Osteoblast (primary cell): ENCODE measurements around the gene USP2. TPM values are rescaled to one million over a fixed set of nuclear protein-coding genes. Genes with fewer than 3 reads are reported as not detected.

Source experiments
- DNase-seq: peaks from one replicate; pipeline ENCODE4 v3.0.0; 2011; ENCODE audit warnings: low spot score, mixed read lengths; ENCODE audit not compliant: insufficient read length; ENCODE audit errors: missing footprints
- H2AFZ ChIP-seq: 2 replicates; pipeline ENCODE4 v1.6.0; 2011; ENCODE audit warnings: mild to moderate bottlenecking, low read length
- H3K27ac ChIP-seq: 2 replicates; pipeline ENCODE4 v1.5.1; 2011; ENCODE audit warnings: mild to moderate bottlenecking, low read depth, low read length, moderate library complexity
- H3K27me3 ChIP-seq: 2 replicates; pipeline ENCODE4 v1.6.0; 2012; ENCODE audit warnings: mild to moderate bottlenecking, control low read depth, inconsistent platforms, low read length, moderate library complexity; ENCODE audit not compliant: insufficient read depth
- H3K36me3 ChIP-seq: 2 replicates; pipeline ENCODE4 v1.5.1; 2011; ENCODE audit warnings: mild to moderate bottlenecking, low read length, control low read depth, moderate library complexity; ENCODE audit not compliant: insufficient read depth
- H3K4me1 ChIP-seq: 2 replicates; pipeline ENCODE4 v1.5.1; 2011; ENCODE audit warnings: mild to moderate bottlenecking, low read length, control low read depth, moderate library complexity; ENCODE audit not compliant: insufficient read depth
- H3K4me2 ChIP-seq: 2 replicates; pipeline ENCODE4 v1.6.0; 2011; ENCODE audit warnings: mild to moderate bottlenecking, low read length; ENCODE audit not compliant: insufficient read depth
- H3K4me3 ChIP-seq: fragments of 200-600 bp; sonication (generic); 3 replicates; pipeline ENCODE4 v1.5.1; 2012; ENCODE audit warnings: mild to moderate bottlenecking, low read length, inconsistent platforms; ENCODE audit not compliant: insufficient read depth
- H3K79me2 ChIP-seq: 2 replicates; pipeline ENCODE4 v1.6.0; 2012; ENCODE audit warnings: mild to moderate bottlenecking, low read length, control low read depth, inconsistent platforms; ENCODE audit not compliant: insufficient read depth
- H3K9me3 ChIP-seq: 2 replicates; pipeline ENCODE4 v1.5.1; 2011; ENCODE audit warnings: low read depth, low read length, control low read depth
- H4K20me1 ChIP-seq: 2 replicates; pipeline ENCODE4 v1.6.0; 2012; ENCODE audit warnings: mild to moderate bottlenecking, low read length, control low read depth; ENCODE audit not compliant: insufficient read depth
- CTCF ChIP-seq: IDR thresholded peaks from 2 replicates; pipeline ENCODE4 v1.5.1; 2011; ENCODE audit warnings: mild to moderate bottlenecking, low read depth, low read length, moderate library complexity; ENCODE audit errors: extremely low read depth
- total RNA-seq: library from RNA; depleted of rRNA; stranded (reverse); fragments of >200 nt; gene quantifications from 2 replicates; pipeline ENCODE4 v1.2.3, GENCODE V29; 2012

The USP2 gene
- total RNA-seq, 1 donor = 0.36 TPM

- Histone ChIP-seq H4K20me1 (no peaks in the 10 kb centered on the region), H3K4me1 (peaks cover 44% of the 10 kb centered on the region), H3K4me3 (peak overlapping the region; percentile 74), H3K4me2 (peak overlapping the region; percentile 89), H3K36me3 (peaks cover 5% of the 10 kb centered on the region), H2AFZ (peak overlapping the region; percentile 72), H3K27me3 (no peaks in the 10 kb centered on the region), H3K79me2 (no peaks in the 10 kb centered on the region), H3K9me3 (no peaks in the 10 kb centered on the region), H3K27ac (no peak overlapping the region)
- no peak for TF ChIP-seq CTCF
- peak; percentile 91 for DNase-seq
These were observed 65.3 kb downstream of the USP2 start for GRCh38 chr11:119316016-119316728.

- H2AFZ ChIP-seq = peak overlapping the region; percentile 69
- H3K27ac ChIP-seq = no peak overlapping the region
- peaks cover 40% of the 10 kb centered on the region for H3K4me1 ChIP-seq
- no peak for TF ChIP-seq CTCF
- peak; percentile 92 for DNase-seq
- H3K79me2 ChIP-seq = no peaks in the 10 kb centered on the region
- H3K4me3 ChIP-seq = peak overlapping the region; percentile 74
- H3K27me3 ChIP-seq = no peaks in the 10 kb centered on the region
- H4K20me1 ChIP-seq = no peaks in the 10 kb centered on the region
- H3K36me3 ChIP-seq = peaks cover 5% of the 10 kb centered on the region
- H3K4me2 ChIP-seq = peak overlapping the region; percentile 89
- H3K9me3 ChIP-seq = no peaks in the 10 kb centered on the region
These were observed 66.1 kb downstream of the USP2 start for GRCh38 chr11:119315131-119316015.

GRCh38 chr11:119314726-119315125 is 66.8 kb downstream of the USP2 start:
- H3K79me2 ChIP-seq = no peaks in the 10 kb centered on the region
- peaks cover 6% of the 10 kb centered on the region for H3K36me3 ChIP-seq
- peak; percentile 38 for DNase-seq
- H3K27ac ChIP-seq = no peak overlapping the region
- H3K27me3 ChIP-seq = no peaks in the 10 kb centered on the region
- H3K4me2 ChIP-seq = no peak overlapping the region
- no peaks in the 10 kb centered on the region for H3K9me3 ChIP-seq
- peaks cover 39% of the 10 kb centered on the region for H3K4me1 ChIP-seq
- H3K4me3 ChIP-seq = no peak overlapping the region
- no peaks in the 10 kb centered on the region for H4K20me1 ChIP-seq
- no peak for TF ChIP-seq CTCF
- no peak overlapping the region for H2AFZ ChIP-seq

- Histone ChIP-seq H3K79me2 (no peaks in the 10 kb centered on the region), H3K4me3 (no peak overlapping the region), H3K4me1 (peaks cover 20% of the 10 kb centered on the region), H3K27me3 (no peaks in the 10 kb centered on the region), H3K27ac (no peak overlapping the region), H3K36me3 (peaks cover 12% of the 10 kb centered on the region), H2AFZ (no peak overlapping the region), H3K4me2 (no peak overlapping the region), H3K9me3 (no peaks in the 10 kb centered on the region), H4K20me1 (no peaks in the 10 kb centered on the region)
- peak; percentile 55 for DNase-seq
- TF ChIP-seq CTCF = no peak
These were observed 70.8 kb downstream of the USP2 start for GRCh38 chr11:119310682-119311052.
